RWPE2 (cell line): ENCODE data around the gene GDF15.

ENCODE experiments used
- ATAC-seq: fragments of 200-7000 bp; cut with Tn5 transposase; 3 replicates; pipeline ENCODE4 v1.9.1; 2021; ENCODE audit warnings: low read depth
- DNase-seq: peaks from one replicate; pipeline ENCODE4 v3.0.0-alpha.2; 2020; ENCODE audit warnings: low spot score
- H3K27ac ChIP-seq: fragments of 450-650 bp; 2 replicates; pipeline ENCODE4 v1.5.1; 2017; ENCODE audit warnings: mild to moderate bottlenecking; ENCODE audit not compliant: poor library complexity, severe bottlenecking
- H3K27me3 ChIP-seq: fragments of 250-450 bp; sonication (Bioruptor Pico); 2 replicates; pipeline ENCODE4 v1.5.1; 2021; ENCODE audit warnings: mild to moderate bottlenecking, moderate library complexity; ENCODE audit not compliant: insufficient read depth, poor library complexity, severe bottlenecking
- H3K36me3 ChIP-seq: fragments of 250-450 bp; sonication (Bioruptor Pico); 2 replicates; pipeline ENCODE4 v1.5.1; 2020; ENCODE audit warnings: low read depth, mild to moderate bottlenecking, moderate library complexity
- H3K4me1 ChIP-seq: fragments of 250-450 bp; sonication (Bioruptor Pico); 2 replicates; pipeline ENCODE4 v1.5.1; 2021; ENCODE audit warnings: mild to moderate bottlenecking, moderate library complexity; ENCODE audit not compliant: insufficient read depth, poor library complexity, severe bottlenecking
- H3K4me3 ChIP-seq: fragments of 250-450 bp; sonication (Bioruptor Pico); 2 replicates; pipeline ENCODE4 v1.5.1; 2021; ENCODE audit warnings: mild to moderate bottlenecking, moderate library complexity; ENCODE audit not compliant: severe bottlenecking
- H3K9me3 ChIP-seq: fragments of 250-450 bp; sonication (Bioruptor Pico); 2 replicates; pipeline ENCODE4 v1.5.1; 2021; ENCODE audit warnings: mild to moderate bottlenecking, moderate library complexity; ENCODE audit not compliant: severe bottlenecking
- CTCF ChIP-seq: fragments of 450-650 bp; IDR thresholded peaks from one replicate; pipeline ENCODE4 v1.5.1; 2017; ENCODE audit warnings: mild to moderate bottlenecking, moderate library complexity; ENCODE audit not compliant: poor library complexity, severe bottlenecking

The GDF15 gene

GRCh38 chr19:18421371-18421959 is 35.5 kb downstream of the GDF15 start:
- no peak overlapping the region for H3K27ac ChIP-seq
- no peaks in the 10 kb centered on the region for H3K36me3 ChIP-seq
- no peaks in the 10 kb centered on the region for H3K27me3 ChIP-seq
- no peak overlapping the region for H3K4me3 ChIP-seq
- ATAC-seq (no peak), DNase-seq (no peak)
- H3K9me3 ChIP-seq = no peaks in the 10 kb centered on the region
- H3K4me1 ChIP-seq = peaks cover 8% of the 10 kb centered on the region
- TF ChIP-seq CTCF = no peak

GRCh38 chr19:18422530-18423191 is 36.7 kb downstream of the GDF15 start:
- Histone ChIP-seq H3K4me3 (no peak overlapping the region), H3K27me3 (no peaks in the 10 kb centered on the region), H3K9me3 (no peaks in the 10 kb centered on the region), H3K27ac (no peak overlapping the region), H3K4me1 (peaks cover 6% of the 10 kb centered on the region), H3K36me3 (no peaks in the 10 kb centered on the region)
- ATAC-seq (no peak), DNase-seq (no peak)
- TF ChIP-seq CTCF = no peak

GRCh38 chr19:18423258-18424020 is 37.5 kb downstream of the GDF15 start:
- no peak for TF ChIP-seq CTCF
- no peak overlapping the region for H3K4me3 ChIP-seq
- H3K4me1 ChIP-seq = peaks cover 6% of the 10 kb centered on the region

GRCh38 chr19:18424122-18424889 is 38.3 kb downstream of the GDF15 start:
- no peaks in the 10 kb centered on the region for H3K36me3 ChIP-seq
- ATAC-seq (no peak), DNase-seq (no peak)
- no peaks in the 10 kb centered on the region for H3K27me3 ChIP-seq
- peaks cover 6% of the 10 kb centered on the region for H3K4me1 ChIP-seq
- no peak overlapping the region for H3K27ac ChIP-seq
- no peaks in the 10 kb centered on the region for H3K9me3 ChIP-seq
- TF ChIP-seq CTCF = no peak
- H3K4me3 ChIP-seq = no peak overlapping the region

More at GRCh38 chr19:18423258-18424020, 37.5 kb downstream of the GDF15 start:
- no peaks in the 10 kb centered on the region for H3K9me3 ChIP-seq
- no peak overlapping the region for H3K27ac ChIP-seq
- ATAC-seq (no peak), DNase-seq (peak; percentile 56)
- no peaks in the 10 kb centered on the region for H3K36me3 ChIP-seq
- H3K27me3 ChIP-seq = no peaks in the 10 kb centered on the region
